HG03196 (cell line): ENCODE measurements around the gene LONP2.
"Not testable (repeated sequence)": the region's sequence is repeated elsewhere in the genome, so short reads cannot be mapped to it uniquely, and the experiment has no call there.

Source experiments
- ATAC-seq: cut with Tn5 transposase; IDR thresholded peaks from one replicate; pipeline ENCODE4 v1.9.1; 2021; ENCODE audit not compliant: unreplicated experiment

The LONP2 gene

GRCh38 chr16:48235058-48235555 lies 9.0 kb upstream of the LONP2 start:
- ATAC-seq: no peak

DNA sequence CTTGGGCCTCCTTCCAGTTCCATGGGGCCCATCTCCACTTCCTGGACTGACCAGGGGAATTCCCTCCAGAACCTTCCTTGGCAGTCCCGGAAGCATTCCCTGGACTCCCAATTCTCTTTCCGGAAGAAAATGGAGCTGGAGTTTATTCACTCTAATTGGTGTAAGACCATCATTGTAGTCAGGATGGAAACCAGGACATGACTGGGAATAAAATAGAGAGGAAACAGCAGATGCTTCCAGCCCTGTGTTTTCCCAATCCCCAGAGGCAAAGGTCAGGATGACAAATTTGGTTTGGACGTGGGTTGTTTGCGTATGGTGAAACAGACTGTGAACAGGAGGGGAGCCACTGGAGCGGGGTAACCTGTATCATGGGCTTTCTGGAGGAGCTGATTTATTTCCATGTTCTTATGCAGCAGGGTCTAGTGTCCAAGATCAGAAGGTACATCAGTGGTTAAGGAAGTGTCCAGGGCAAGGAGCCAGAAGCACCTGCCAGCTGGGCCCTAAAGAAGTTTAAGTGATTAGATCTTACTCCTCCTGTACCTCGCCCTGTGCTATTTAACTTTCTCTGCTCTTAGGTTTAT lies 8.5 kb upstream of the LONP2 start:
- ATAC-seq: no peak

DNA sequence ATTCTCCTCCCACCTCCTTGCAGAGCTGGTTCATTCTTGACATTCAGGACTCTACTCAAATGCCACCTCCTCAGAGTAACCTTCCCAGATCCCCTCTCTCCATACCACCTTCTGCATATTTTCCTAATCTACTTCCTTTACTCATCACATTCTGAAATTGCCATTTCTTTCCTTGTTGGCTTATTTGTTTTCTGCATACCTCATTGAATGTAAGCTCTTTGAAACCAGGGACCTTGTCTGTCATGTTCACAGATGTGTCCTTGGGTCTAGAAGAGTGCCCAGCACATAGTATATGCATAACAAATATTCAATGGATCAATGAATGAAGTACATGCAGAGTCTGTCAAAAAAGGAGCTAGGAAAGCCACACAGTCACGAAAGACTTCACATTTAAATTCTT lies 7.8 kb upstream of the LONP2 start:
- ATAC-seq: no peak

GRCh38 chr16:48240147-48240546 lies 4.0 kb upstream of the LONP2 start:
- ATAC-seq: not testable (repeated sequence)

DNA sequence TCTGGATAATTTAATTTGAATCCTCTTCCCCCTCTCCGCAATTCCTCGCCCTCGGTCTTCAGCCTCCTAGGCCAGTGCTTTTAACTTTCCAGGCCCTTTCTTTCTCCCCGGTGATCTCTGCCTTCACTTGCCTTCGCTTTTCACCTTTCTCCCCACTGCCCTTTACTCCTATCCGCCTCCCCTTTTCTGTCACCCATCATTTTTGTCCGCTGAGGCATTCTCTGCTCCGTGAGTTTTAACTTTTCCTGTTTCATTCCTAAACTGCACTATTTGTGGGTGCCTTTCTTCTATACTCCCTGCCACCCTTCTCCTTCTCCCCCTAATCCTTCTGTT lies 729 bp downstream of the LONP2 start:
- ATAC-seq: no peak

DNA sequence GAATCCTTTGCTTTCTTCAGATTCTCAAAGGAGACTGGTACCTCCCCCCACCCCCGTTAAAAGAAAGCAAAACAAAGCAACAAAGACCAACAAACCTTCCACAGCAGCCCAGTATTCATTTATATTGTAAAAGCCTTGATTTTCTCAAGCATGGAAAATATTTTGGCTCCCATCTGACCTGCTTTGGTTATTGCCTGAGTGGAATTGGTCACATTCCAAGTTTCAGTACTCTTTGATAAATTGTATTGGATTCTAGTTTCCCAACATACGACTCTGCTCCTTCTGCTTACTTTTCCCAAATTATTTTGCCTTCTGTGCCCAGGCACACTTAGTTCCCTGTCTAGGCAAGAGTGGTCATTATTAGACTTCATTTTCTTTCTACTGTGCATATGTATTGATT lies 2.0 kb downstream of the LONP2 start:
- ATAC-seq: no peak

DNA sequence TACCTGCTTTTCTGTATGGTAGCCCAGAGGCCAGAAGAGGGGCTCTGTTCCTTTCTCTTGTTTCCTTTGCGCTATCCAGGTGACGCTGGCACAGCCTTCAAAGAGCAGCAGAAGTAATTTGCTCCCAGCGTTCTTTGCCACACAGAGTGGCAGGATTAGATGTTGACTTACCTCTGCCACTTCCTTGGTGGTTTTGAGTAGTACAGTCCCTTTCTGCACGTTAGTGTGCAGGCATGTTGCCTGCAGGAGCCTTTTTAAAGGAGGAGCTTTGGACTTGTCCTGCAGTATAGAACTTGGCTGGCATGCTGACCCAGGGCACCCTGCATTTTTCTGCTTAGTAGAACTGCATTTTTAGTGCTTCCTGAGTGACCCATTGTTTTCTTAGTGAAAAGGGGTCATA lies 3.2 kb downstream of the LONP2 start, which contains the start of gene ABCC11:
TSS of gene ABCC11 (minus strand) at position 229 of the 400 bp plus-strand sequence. CDS start 15,618 bp downstream, outside the sequence.
- no peak for ATAC-seq

GRCh38 chr16:48250520-48251278 lies 6.6 kb downstream of the LONP2 start:
- no peak for ATAC-seq

- ATAC-seq: no peak
These were observed 7.9 kb downstream of the LONP2 start for GRCh38 chr16:48252013-48252412.

DNA sequence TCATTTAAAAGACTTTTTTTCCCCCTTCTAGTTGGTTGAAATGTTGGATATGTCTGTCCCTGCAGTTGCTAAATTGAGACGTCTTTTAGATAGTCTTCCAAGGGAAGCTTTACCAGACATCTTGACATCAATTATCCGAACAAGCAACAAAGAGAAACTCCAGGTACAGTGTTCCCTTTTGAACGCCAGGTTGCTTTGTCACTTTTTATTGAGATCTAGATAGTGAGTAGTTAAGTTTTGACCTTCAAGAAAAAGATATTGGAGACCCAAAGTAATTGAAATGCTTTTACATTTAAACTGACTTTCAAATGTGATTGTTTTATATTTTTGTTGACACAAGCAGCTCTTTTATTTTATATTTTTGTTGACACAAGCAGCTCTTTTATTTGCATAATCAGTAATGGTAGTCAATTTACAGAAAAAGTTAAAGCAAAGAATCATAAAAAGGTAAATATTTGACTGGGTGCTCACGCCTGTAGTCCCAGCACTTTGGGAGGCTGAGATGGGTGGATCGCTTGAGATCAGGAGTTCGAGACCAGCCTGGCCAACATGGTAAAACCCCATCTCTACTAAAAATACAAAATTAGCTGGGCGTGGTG lies 12.6 kb downstream of the LONP2 start:
- ATAC-seq: no peak

DNA sequence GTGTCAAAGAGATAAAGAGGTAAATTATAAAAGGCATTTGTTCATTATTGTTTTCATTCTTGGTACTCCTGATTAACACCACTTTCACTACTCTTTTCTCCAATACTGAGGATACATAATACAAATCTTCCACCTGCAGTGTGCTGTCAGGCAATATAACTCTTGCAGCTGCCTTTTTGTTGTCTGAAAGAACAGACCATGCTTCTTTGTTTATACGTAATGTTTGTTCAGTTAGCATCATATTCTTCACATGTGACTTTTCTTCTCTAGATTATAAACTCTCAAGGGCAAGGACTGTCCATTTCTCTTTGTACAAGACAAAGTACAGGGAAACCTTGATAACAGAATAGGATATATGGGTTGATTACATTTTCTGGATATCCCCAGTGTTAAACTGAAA lies 17.5 kb downstream of the LONP2 start:
- no peak for ATAC-seq

GRCh38 chr16:48262631-48263030 lies 18.5 kb downstream of the LONP2 start:
- ATAC-seq: no peak

DNA sequence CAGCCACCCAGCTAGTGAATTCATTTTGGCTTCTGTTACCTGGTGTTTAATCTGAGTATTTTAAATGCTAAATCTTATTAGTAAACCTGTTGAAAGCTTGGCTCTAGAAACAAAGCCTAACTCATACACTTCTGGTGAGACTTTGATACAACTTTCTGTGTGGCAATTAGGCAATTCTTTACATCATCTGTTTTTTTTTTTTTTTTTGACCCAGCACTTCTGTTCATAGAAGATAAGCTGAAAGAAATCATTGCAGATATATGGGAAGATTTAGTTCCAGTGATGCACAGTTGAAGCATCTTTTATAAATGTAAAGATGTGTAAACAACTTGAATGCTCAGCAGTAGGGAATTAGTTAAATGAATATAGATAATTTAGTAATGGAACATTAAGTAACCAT lies 24.9 kb downstream of the LONP2 start:
- ATAC-seq: no peak

DNA sequence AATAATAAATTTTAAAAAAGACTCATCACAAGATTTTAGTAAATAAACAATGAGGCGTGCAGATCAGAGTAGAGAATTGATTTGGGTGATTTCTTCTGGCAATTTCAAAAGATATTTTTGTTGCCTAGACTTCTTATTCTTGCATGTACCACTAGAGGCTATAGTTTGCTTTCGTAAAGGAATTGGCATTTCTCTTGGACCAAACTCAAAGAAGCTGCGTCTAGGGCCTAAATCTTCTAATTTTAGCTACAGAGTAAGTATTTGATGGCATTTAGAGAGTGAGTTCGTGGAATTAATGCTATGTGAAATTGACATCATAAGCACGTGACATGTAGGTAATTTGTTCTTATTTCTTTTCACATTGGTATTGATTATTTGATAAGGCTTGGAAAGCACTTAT lies 27.6 kb downstream of the LONP2 start:
- no peak for ATAC-seq

DNA sequence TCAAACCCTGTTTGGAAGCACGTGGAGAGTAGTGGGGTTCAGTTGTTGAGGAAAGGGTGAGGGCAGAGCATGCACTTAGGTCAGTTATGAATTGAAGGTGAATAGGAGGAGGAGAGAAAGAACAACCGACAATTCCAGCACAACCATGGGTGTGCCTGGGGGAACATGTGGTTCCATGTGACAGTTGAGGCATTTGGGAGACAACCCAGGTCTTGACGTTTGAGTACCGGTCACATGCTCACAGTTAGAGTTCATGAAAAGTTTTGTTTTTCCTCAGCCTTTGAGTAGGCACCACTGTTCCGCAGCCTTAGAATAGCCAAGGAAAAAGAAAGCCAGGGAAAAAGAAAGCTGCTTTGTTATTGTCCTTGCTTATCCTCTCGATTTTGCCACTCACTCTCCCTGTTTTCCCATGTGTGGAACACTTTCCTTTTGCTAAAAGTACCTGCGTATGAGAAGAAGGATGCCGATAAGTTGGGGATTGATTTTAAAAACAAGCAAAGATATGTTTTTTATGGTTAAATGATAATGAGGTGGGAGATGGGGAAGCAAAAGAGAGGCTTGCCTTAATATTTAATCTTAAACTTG lies 28.8 kb downstream of the LONP2 start:
- ATAC-seq: no peak

DNA sequence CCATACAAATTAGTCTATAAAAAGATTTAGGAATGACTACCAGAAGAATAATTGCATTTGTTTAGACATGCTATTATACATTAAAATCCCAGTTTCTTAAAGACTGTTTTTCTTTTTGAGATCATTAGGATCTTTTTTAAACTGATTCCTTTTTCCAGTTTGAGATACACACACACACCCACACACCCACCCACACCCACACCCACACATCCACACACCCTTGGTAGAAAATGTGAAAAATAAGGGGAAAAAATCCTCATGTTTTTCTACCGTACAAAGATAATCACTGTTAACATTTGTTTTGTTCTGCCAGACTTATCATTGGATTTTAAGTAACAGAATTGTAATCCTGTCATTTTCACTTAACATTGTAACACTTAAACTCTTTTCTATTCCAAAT lies 30.4 kb downstream of the LONP2 start:
- no peak for ATAC-seq

- no peak for ATAC-seq
These were observed 32.0 kb downstream of the LONP2 start for GRCh38 chr16:48276102-48276501.

GRCh38 chr16:48277158-48277557 lies 33.1 kb downstream of the LONP2 start:
- no peak for ATAC-seq

DNA sequence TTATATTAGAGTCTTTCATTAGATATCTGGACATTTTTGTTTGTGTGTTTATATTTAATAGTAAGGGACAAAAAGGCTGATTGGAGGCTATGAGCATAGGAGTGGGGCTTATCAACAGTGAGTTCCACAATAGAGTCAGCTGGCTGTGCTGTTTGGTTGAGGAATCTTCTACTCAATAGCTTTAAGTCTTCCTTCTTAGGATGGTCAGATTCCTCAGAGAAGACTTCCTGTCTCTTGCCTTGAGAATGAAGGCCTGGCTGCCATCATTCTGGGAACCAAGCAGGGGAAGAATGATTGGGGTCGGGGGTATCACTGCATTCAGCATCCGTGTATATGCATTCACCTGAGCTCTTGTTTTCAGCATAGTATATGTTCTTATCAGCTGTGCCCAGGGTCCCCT lies 35.1 kb downstream of the LONP2 start:
- ATAC-seq: no peak

GRCh38 chr16:48280546-48280945 lies 36.4 kb downstream of the LONP2 start:
- ATAC-seq: no peak

- ATAC-seq: no peak
These were observed 38.6 kb downstream of the LONP2 start for GRCh38 chr16:48282636-48283263.
